HCT116 (cell line): ENCODE results near the gene ZBED1. TPM values are rescaled to one million over a fixed set of nuclear protein-coding genes. Genes with fewer than 3 reads are reported as not detected.

ENCODE experiments used
- ATAC-seq: fragments of 200-7000 bp; cut with Tn5 transposase; 2 replicates; pipeline ENCODE4 v1.9.1; 2020; ENCODE audit warnings: mild to moderate bottlenecking, moderate library complexity
- BruUV-seq: library from RNA; stranded (reverse); fragments of 400-500 nt; replicated peaks from 2 replicates; lab custom pipeline; 2021; lab: Mats Ljungman, UMichigan
- CTCF ChIA-PET: fragments of 300-600 bp; sonication (Branson Sonifier 250); formaldehyde crosslinking; loops from one replicate; lab custom pipeline; 2021; ENCODE audit warnings: antibody characterized with exemption; lab: Charles Lee
- POLR2A ChIA-PET: fragments of 300-600, 350-600 bp; sonication (Branson Sonifier 250); formaldehyde crosslinking; loops from one replicate; lab custom pipeline; 2021; ENCODE audit warnings: antibody characterized with exemption; lab: Charles Lee
- RAD21 ChIA-PET, 2 experiments: fragments of 300-600 bp; sonication (Branson Sonifier 250); formaldehyde crosslinking; loops; one replicate each; lab custom pipeline; 2023; ENCODE audit warnings: low total read pairs in 2 of 2; ENCODE audit not compliant: uncharacterized antibody in 2 of 2, unreplicated experiment in 2 of 2, low non-redundant PET in 1 of 2; lab: Charles Lee
- DNase-seq: peaks from one replicate; pipeline ENCODE4 v3.0.0-alpha.2; 2010; ENCODE audit warnings: low read depth, low spot score
- H2AFZ ChIP-seq: fragments of 200-600 bp; shearing (Covaris generic), sonication (generic); 2 replicates; pipeline ENCODE4 v1.6.1; 2017; ENCODE audit warnings: low read depth, mixed run types, mixed read lengths, antibody characterized with exemption, low read length; ENCODE audit not compliant: poor library complexity, severe bottlenecking
- H3K27ac ChIP-seq: 2 replicates; pipeline ENCODE4 v1.5.1; 2012; ENCODE audit warnings: low read depth, low read length
- H3K27me3 ChIP-seq: fragments of 200-600 bp; sonication (generic); 2 replicates; pipeline ENCODE4 v1.6.1; 2016; ENCODE audit warnings: mixed run types, low read length, mixed read lengths; ENCODE audit not compliant: insufficient read depth
- H3K36me3 ChIP-seq, 2 experiments: fragments of 200-500 bp in 1 of 2; fragments of 200-600 bp in 1 of 2; sonication (Bioruptor generic) in 1 of 2; sonication (generic) in 1 of 2; 2 replicates each; pipeline versions ENCODE4 v1.5.1 to v1.6.1; 2014 to 2016; ENCODE audit warnings: low read length in 2 of 2, inconsistent platforms in 1 of 2, mixed read lengths in 1 of 2, mixed run types in 1 of 2; ENCODE audit not compliant: insufficient read depth in 2 of 2, control insufficient read depth in 1 of 2
- H3K4me1 ChIP-seq, 2 experiments: fragments of 200-600 bp in 1 of 2; sonication (generic) in 1 of 2; 2 replicates each; pipeline versions ENCODE4 v1.5.1 to v1.6.1; 2012 to 2017; ENCODE audit warnings: low read length in 2 of 2, inconsistent platforms in 1 of 2, mild to moderate bottlenecking in 1 of 2, mixed read lengths in 1 of 2, mixed run types in 1 of 2, moderate library complexity in 1 of 2; ENCODE audit not compliant: insufficient read depth in 2 of 2, control insufficient read depth in 1 of 2
- H3K4me2 ChIP-seq: fragments of 200-600 bp; sonication (generic); 2 replicates; pipeline ENCODE4 v1.6.1; 2017; ENCODE audit warnings: mixed run types, low read length, mixed read lengths
- H3K4me3 ChIP-seq, 2 experiments: fragments of 200-600 bp in 1 of 2; sonication (generic) in 1 of 2; replicated peaks in 1 of 2; 2 replicates each; pipeline ENCODE4 v1.5.1; 2011 to 2016; ENCODE audit warnings: low read length in 2 of 2, control low read depth in 1 of 2, low read depth in 1 of 2, mild to moderate bottlenecking in 1 of 2, mixed read lengths in 1 of 2, mixed run types in 1 of 2
- H3K79me2 ChIP-seq: fragments of 200-600 bp; sonication (generic); 2 replicates; pipeline ENCODE4 v1.6.1; 2017; ENCODE audit warnings: mild to moderate bottlenecking, mixed run types, low read length, moderate library complexity, mixed read lengths; ENCODE audit not compliant: insufficient read depth
- H3K9ac ChIP-seq: fragments of 200-600 bp; sonication (generic); 2 replicates; pipeline ENCODE4 v1.6.1; 2016; ENCODE audit warnings: low read length, mixed read lengths
- H3K9me2 ChIP-seq: fragments of 200-600 bp; sonication (generic), shearing (Covaris generic); 2 replicates; pipeline ENCODE4 v1.6.1; 2017; ENCODE audit warnings: mixed run types, mild to moderate bottlenecking, moderate library complexity; ENCODE audit not compliant: insufficient read depth
- H3K9me3 ChIP-seq, 2 experiments: fragments of 200-500 bp in 1 of 2; fragments of 200-600 bp in 1 of 2; sonication (Bioruptor generic) in 1 of 2; sonication (generic) in 1 of 2; 2 replicates each; pipeline ENCODE4 v1.6.1; 2014 to 2017; ENCODE audit warnings: low read length in 2 of 2, mixed read lengths in 2 of 2, inconsistent platforms in 1 of 2, low read depth in 1 of 2, mild to moderate bottlenecking in 1 of 2, mixed run types in 1 of 2, moderate library complexity in 1 of 2; ENCODE audit not compliant: control insufficient read depth in 1 of 2, insufficient read depth in 1 of 2
- H4K20me1 ChIP-seq: fragments of 200-600 bp; sonication (generic), shearing (Covaris generic); 2 replicates; pipeline ENCODE4 v1.6.1; 2017; ENCODE audit warnings: mixed run types, mild to moderate bottlenecking, moderate library complexity; ENCODE audit not compliant: insufficient read depth
- CBX3 ChIP-seq: IDR thresholded peaks from 2 replicates; pipeline ENCODE4 v1.6.1; 2012; ENCODE audit warnings: low read depth
- CEBPB ChIP-seq: IDR thresholded peaks from 2 replicates; pipeline ENCODE4 v1.6.1; 2012; ENCODE audit warnings: low read depth
- CTCF ChIP-seq, 3 experiments: fragments of 200-600 bp in 1 of 3; sonication (generic) in 1 of 3; IDR thresholded peaks in 2 of 3; conservative IDR thresholded peaks in 1 of 3; 2 replicates each; pipeline ENCODE4 v1.5.1; 2012 to 2017; ENCODE audit warnings: low read depth in 2 of 3, low read length in 2 of 3, antibody characterized with exemption in 1 of 3, borderline replicate concordance in 1 of 3, control low read depth in 1 of 3, mild to moderate bottlenecking in 1 of 3, mixed read lengths in 1 of 3, mixed run types in 1 of 3, moderate library complexity in 1 of 3; ENCODE audit not compliant: insufficient read depth in 1 of 3
- EGR1 ChIP-seq: IDR thresholded peaks from 2 replicates; pipeline ENCODE4 v1.6.1; 2012; ENCODE audit warnings: low read depth
- ELF1 ChIP-seq: IDR thresholded peaks from 2 replicates; pipeline ENCODE4 v1.6.1; 2012; ENCODE audit warnings: low read depth, borderline replicate concordance
- EZH2phosphoT487 ChIP-seq: fragments of 200-600 bp; IDR thresholded peaks from 2 replicates; pipeline ENCODE4 v1.6.1; 2018; ENCODE audit warnings: antibody characterized with exemption, borderline replicate concordance
- JUND ChIP-seq: IDR thresholded peaks from 2 replicates; pipeline ENCODE4 v1.6.1; 2012
- POLR2AphosphoS5 ChIP-seq: IDR thresholded peaks from 2 replicates; pipeline ENCODE4 v1.6.1; 2011; ENCODE audit warnings: mild to moderate bottlenecking, low read depth, low read length, moderate library complexity
- RAD21 ChIP-seq: IDR thresholded peaks from 2 replicates; pipeline ENCODE4 v1.6.1; 2012; ENCODE audit warnings: low read depth, mild to moderate bottlenecking
- REST ChIP-seq: IDR thresholded peaks from 2 replicates; pipeline ENCODE4 v1.6.1; 2012; ENCODE audit warnings: low read depth
- SIN3A ChIP-seq: IDR thresholded peaks from 2 replicates; pipeline ENCODE4 v1.6.1; 2012; ENCODE audit warnings: low read depth
- SP1 ChIP-seq: IDR thresholded peaks from 2 replicates; pipeline ENCODE4 v1.6.1; 2012; ENCODE audit warnings: low read depth
- SRF ChIP-seq: IDR thresholded peaks from 2 replicates; pipeline ENCODE4 v1.6.1; 2012; ENCODE audit warnings: low read depth
- TCF7L2 ChIP-seq: IDR thresholded peaks from 2 replicates; pipeline ENCODE4 v1.7.0; 2011; ENCODE audit warnings: borderline replicate concordance, inconsistent platforms; ENCODE audit not compliant: insufficient read depth, insufficient read length; ENCODE audit errors: extremely low read depth
- ZNF274 ChIP-seq: fragments of 200-500 bp; sonication (Bioruptor generic); IDR thresholded peaks from 2 replicates; pipeline ENCODE4 v1.6.1; 2014; ENCODE audit warnings: mild to moderate bottlenecking, low read depth, low read length, inconsistent platforms
- intact Hi-C: fragments of 100-400 bp; cut with micrococcal nuclease; formaldehyde crosslinking; loops from 2 replicates; pipeline ENCODE4 v1.10.0; 2022
- total RNA-seq: library from RNA; stranded (reverse); gene quantifications from one replicate; pipeline ENCODE4 v1.2.1, GENCODE V29; 2021; ENCODE audit not compliant: unreplicated experiment
- TF ChIP-seq, protein P1 (sequence below): IDR thresholded peaks from 2 replicates; pipeline ENCODE4 v1.6.1; 2011; ENCODE audit warnings: mild to moderate bottlenecking, low read length, moderate library complexity; ENCODE audit not compliant: insufficient replicate concordance; ENCODE audit errors: extremely low read depth
- TF ChIP-seq, protein P2 (sequence below): IDR thresholded peaks from 2 replicates; pipeline ENCODE4 v1.6.1; 2012
- TF ChIP-seq, protein P3 (sequence below): IDR thresholded peaks from 2 replicates; pipeline ENCODE4 v1.6.1; 2012

ZBED1 gene
- total RNA-seq, 1 experiment from 2014 or later, result 21.0 TPM

GRCh38 chrX:2462074-2462473 lies 38.7 kb downstream of the ZBED1 start:
- Histone ChIP-seq H3K4me1 (peaks cover 10 to 57% of the 10 kb centered on the region in 2 experiments; a peak in 3 of 4 replicates), H3K4me3 (no peak overlapping the region), H3K4me2 (no peak overlapping the region), H3K79me2 (peaks cover 32% of the 10 kb centered on the region), H3K9ac (no peak overlapping the region; the same call in 1 of the 2 replicates), H2AFZ (no peak overlapping the region), H3K27me3 (no peaks in the 10 kb centered on the region), H3K36me3 (no peaks in the 10 kb centered on the region), H3K9me3 (no peaks in the 10 kb centered on the region), H3K9me2 (no peaks in the 10 kb centered on the region), H4K20me1 (no peaks in the 10 kb centered on the region), H3K27ac (no peak overlapping the region)
- BruUV-seq, result no TSS peak
- POLR2A ChIA-PET, result no interaction called here
- CTCF ChIA-PET, result no interaction called here
- no peak for DNase-seq
- RAD21 ChIA-PET, result no interaction called here
- no peak for TF ChIP-seq SIN3A
- TF ChIP-seq, protein P1, sequence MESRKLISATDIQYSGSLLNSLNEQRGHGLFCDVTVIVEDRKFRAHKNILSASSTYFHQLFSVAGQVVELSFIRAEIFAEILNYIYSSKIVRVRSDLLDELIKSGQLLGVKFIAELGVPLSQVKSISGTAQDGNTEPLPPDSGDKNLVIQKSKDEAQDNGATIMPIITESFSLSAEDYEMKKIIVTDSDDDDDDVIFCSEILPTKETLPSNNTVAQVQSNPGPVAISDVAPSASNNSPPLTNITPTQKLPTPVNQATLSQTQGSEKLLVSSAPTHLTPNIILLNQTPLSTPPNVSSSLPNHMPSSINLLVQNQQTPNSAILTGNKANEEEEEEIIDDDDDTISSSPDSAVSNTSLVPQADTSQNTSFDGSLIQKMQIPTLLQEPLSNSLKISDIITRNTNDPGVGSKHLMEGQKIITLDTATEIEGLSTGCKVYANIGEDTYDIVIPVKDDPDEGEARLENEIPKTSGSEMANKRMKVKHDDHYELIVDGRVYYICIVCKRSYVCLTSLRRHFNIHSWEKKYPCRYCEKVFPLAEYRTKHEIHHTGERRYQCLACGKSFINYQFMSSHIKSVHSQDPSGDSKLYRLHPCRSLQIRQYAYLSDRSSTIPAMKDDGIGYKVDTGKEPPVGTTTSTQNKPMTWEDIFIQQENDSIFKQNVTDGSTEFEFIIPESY, result no peak
- TF ChIP-seq REST, result no peak
- no peak for TF ChIP-seq RAD21
- no peak for TF ChIP-seq EGR1
- no peak for TF ChIP-seq SRF
- no peak for TF ChIP-seq CTCF (IDR thresholded peaks at IDR 0.05 in 2 of 3, conservative IDR thresholded peaks at IDR 0.05 in 1 of 3; ENCODE audit: borderline replicate concordance in 1 of 3, insufficient read depth in 1 of 3, low read depth in 2 of 3, low read length in 2 of 3)
- TF ChIP-seq, protein P2, sequence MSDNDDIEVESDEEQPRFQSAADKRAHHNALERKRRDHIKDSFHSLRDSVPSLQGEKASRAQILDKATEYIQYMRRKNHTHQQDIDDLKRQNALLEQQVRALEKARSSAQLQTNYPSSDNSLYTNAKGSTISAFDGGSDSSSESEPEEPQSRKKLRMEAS, result no peak
- TF ChIP-seq, protein P3, sequence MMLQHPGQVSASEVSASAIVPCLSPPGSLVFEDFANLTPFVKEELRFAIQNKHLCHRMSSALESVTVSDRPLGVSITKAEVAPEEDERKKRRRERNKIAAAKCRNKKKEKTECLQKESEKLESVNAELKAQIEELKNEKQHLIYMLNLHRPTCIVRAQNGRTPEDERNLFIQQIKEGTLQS, result no peak
- no peak for TF ChIP-seq ELF1
- TF ChIP-seq EZH2phosphoT487, result no peak
- TF ChIP-seq TCF7L2, result no peak
- no peak for TF ChIP-seq ZNF274
- TF ChIP-seq SP1, result no peak
- no peak for TF ChIP-seq CEBPB
- TF ChIP-seq CBX3, result no peak
- no peak for TF ChIP-seq JUND
- no peak for TF ChIP-seq POLR2AphosphoS5
- no peak for ATAC-seq
- intact Hi-C loops, result no loop called here
